ENCODE data around the gene CCDC102B.

DNA sequence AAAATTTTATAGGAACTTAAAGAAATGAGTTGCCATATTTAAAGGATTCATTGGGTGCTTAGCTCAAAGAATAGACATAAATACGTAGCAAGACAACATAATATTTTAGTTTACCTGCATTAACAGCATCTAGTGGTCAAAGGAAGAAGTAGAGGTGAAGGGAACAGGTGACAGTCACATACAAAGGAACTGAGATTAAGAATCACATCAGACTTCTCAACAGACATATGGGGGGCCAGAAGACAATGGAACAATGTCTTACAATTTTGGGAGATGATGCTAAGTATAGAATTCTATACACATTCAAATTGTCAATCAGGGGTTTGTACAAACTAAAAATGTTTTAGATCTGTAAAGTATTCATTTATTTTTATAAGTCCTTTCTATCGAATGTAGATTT, 38.6 kb upstream of the CCDC102B start:
- no peak for TF ChIP-seq TAF1 (IDR thresholded peaks at IDR 0.05; ENCODE audit: borderline replicate concordance, low read depth, low read length)
- no peak for TF ChIP-seq POLR2A (IDR thresholded peaks at IDR 0.05; ENCODE audit: low read depth, low read length)

All from GM12892 (cell line).